Measurements from ENCODE around the gene CD177.
"Not testable (repeated sequence)": the region's sequence is repeated elsewhere in the genome, so short reads cannot be mapped to it uniquely, and the experiment has no call there.

Gene CD177

DNA sequence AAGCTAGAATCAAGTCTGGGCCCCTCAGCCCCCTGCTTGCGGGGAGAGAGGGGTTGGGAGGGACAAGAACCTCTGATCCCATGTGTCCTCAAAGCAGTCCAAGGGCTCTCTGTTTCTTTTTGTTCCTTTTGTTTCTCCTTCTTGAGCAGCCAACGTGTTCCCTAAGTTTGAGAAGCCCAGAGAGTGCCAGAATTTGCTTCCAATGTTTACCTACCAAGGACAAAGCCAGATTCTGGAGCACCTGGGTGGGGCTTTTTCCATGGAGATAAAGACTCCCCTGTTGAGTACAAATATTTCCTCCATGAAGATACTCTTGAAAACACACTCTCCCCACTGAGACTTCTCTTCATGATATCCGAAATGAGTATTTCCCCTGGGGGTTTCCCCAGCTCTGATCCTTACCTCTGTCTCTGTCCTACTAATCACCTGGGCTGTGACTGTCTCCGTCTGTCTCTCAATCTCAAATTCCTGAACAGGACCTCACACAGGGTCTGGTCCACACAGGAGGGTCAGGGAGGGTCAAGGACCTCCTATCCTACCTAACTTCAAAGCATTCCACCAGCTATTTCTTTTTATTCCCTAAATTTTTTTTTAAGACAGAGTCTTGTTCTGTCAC, 27.4 kb downstream of the CD177 start:
- DNase-seq (ENCODE audit: low read depth in 2 of 2), result no peak

DNA sequence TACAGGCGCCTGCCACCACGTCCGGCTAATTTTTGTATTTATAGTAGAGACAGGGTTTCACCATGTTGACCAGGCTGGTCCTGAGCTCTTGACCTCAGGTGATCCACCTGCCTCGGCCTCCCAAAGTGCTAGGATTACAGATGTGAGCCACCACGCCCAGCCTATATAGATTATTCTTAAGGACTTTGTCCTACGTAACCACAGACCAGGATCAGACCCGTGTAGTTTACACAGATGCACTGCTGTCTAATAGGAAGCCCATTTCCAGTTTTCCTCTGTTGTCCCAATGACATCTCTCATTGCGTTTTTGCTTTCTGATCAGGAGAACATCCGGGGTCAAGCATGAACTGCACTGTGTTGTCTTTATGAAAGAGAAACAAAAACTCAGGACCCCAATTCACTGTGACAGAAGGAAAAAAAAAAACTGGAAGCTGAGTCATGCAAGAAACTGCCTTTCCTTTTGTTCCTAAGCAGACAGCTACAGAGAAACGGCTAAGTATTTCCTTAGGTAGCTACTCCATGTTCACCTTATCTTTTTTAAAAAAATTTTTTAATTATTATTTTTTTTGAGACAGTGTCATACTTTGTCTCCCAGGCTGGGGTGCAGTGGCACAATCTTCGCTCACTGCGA, 29.2 kb downstream of the CD177 start:
- not testable (repeated sequence) for DNase-seq (ENCODE audit: low read depth in 2 of 2)

GRCh38 chr19:43383254-43383653, 29.8 kb downstream of the CD177 start:
- DNase-seq (ENCODE audit: low read depth in 2 of 2), result not testable (repeated sequence)

GRCh38 chr19:43383759-43384158, 30.3 kb downstream of the CD177 start:
- not testable (repeated sequence) for DNase-seq (ENCODE audit: low read depth in 2 of 2)

GRCh38 chr19:43390903-43391551, 37.5 kb downstream of the CD177 start:
- not testable (repeated sequence) for DNase-seq (ENCODE audit: low read depth in 2 of 2)

- DNase-seq (ENCODE audit: low read depth in 2 of 2), result not testable (repeated sequence)
Measured at GRCh38 chr19:43391552-43391935, 38.1 kb downstream of the CD177 start.

DNA sequence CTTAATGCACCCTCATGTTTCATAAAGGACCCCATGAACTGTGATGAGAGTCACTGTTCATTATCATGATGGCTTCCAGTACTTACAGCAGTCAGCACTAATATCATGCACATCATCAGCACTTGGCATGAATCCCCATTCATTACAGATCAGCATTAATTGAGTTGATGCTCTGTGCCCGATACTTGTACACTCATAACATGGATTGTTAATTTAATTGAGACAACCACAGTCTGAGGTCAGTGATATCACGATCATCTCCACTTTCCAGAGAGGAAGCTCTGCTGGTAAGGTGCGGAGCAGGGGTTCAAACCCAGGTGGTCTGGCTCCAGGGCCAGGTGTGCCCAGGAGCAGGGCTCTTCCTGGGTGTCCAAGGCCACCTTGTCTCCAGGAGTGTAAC, 40.0 kb downstream of the CD177 start:
- not testable (repeated sequence) for DNase-seq (ENCODE audit: low read depth in 2 of 2)

DNA sequence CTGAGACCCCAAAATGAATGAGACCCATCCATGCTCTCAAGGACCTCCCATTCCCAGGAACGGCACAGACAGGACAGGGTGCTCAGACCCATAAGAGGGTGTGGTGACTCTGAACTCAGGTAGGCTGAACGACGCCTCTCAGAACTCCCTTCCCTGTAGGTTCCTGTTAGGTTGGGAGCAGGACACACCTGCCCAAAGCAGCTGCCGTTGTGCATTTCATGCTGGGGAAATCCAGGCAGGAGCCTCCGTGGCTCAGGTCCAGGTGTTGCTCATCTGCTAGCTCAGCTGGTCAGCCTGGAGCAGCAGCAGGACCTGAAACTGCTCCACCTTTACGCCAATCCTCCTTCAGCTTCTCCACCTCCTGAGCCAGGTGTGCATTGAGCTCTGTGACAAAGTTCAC, 42.1 kb downstream of the CD177 start:
- DNase-seq (ENCODE audit: low read depth in 2 of 2), result no peak

GRCh38 chr19:43406297-43406696, 52.8 kb downstream of the CD177 start:
- no peak for DNase-seq (ENCODE audit: low read depth in 2 of 2)

DNA sequence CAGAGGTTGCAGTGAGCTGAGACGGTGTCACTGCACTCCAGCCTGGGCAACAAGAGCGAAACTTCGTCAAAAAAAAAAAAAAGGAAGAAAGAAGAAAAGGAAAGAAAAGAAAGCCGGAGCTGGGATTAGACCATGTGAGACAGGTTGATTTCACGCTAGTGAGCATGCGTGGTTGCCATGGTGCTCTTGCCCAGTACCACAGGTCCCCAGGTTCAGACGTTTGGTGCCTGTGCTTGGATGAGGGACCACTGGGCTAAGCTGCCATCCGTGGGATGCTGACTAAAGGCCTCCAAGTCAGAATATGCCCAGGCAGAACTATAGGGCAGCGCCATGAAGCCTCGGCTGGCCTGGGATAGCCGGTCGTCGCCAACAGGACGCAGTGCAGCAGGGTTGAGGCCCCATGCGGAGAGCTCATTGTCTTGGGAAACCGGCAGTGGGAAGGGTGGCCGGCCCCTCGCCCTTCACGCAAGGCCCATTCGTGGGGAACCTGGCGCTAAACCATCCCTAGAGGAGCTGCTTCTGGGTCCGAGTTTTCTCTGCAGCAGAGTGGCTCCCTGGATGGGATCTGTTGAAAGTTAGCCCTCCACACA, 54.0 kb downstream of the CD177 start:
- no peak for DNase-seq (ENCODE audit: low read depth in 2 of 2)

DNA sequence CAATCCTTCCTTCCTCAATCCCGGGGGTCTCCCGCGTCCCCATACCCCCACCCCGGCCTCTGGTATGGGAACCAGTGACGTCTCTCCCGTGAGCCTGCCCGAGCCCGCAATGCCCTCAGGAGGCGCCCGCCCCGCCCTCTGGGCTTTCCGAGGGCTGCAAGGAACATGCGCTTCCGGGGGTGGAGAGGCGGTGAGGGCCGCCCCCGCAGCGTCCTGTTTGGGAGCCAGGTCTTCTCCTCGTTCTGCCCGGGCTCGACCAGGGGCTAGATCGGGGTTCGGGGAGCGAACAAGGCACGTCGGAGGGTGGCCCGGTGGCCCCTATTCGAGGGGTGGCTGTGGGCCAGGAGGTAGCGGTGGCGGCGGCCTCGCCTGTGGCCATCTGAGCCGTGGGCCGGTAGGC, 54.6 kb downstream of the CD177 start:
- DNase-seq (ENCODE audit: low read depth in 2 of 2), result no peak

- no peak for DNase-seq (ENCODE audit: low read depth in 2 of 2)
Measured at GRCh38 chr19:43409415-43409814, 55.9 kb downstream of the CD177 start.

DNA sequence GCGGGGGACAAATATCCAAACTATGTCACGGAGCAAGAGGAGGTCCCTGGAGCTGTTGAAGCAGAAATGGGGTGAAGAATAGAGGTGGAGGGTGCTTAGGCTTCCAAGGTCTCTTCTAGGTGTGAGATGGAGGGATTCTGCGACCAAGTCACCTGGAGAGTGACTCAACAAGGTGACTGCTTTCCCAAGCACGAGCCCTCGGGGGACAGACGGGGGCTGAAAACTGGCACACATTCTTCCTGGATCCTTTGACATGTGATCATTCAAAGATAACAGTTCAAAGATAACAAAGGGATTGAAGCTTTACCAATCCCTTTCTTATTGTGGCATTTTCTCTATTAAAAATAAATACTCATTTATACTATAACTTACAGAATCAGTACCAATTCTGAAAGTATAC, 59.0 kb downstream of the CD177 start:
- DNase-seq (ENCODE audit: low read depth in 2 of 2), result no peak
